Stimulated activated CD4-positive, alpha-beta T cell treated with anti-CD3 and anti-CD28 coated beads, Interleukin-1b, Interleukin-23, amount 100 ng/mL, for 4 hours (primary cell): ENCODE data around the gene SMIM23.

Source experiments
- DNase-seq, 2 donors: peaks; one replicate each; pipeline ENCODE4 v3.0.0-alpha.2; 2020; ENCODE audit warnings: low read depth in 2 of 2

The SMIM23 gene

DNA sequence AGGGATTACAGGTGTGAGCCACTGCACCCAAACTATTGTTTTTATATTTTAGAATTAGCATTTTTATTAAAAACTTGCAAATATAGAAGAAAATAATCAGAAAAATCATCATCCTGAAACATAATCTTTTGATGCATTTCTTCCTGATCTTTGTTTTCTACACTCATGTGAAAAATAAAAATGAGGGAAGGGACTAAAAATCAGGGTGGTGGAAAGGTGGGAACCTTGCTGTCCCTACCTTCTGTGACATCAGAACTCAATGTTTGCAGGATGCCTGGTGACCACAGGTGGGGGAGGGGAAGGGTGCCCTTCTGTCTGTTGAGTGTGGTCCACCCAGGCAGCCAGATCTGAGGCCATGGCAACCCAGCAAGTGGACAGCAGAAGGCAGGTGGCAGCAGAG, at the start of gene SMIM23:
TSS of gene SMIM23 (plus strand) at position 301 of the 400 bp plus-strand sequence. CDS start at position 356, 55 bp downstream.
- DNase-seq: no peak

GRCh38 chr5:171736976-171737891, 48.4 kb upstream of the SMIM23 start:
- DNase-seq: no peak

- no peak for DNase-seq
Measured at GRCh38 chr5:171738501-171738900, 47.1 kb upstream of the SMIM23 start.

- DNase-seq: no peak
Measured at GRCh38 chr5:171739271-171739670, 46.3 kb upstream of the SMIM23 start.

- DNase-seq: no peak
Measured at GRCh38 chr5:171743436-171744076, 42.1 kb upstream of the SMIM23 start.

DNA sequence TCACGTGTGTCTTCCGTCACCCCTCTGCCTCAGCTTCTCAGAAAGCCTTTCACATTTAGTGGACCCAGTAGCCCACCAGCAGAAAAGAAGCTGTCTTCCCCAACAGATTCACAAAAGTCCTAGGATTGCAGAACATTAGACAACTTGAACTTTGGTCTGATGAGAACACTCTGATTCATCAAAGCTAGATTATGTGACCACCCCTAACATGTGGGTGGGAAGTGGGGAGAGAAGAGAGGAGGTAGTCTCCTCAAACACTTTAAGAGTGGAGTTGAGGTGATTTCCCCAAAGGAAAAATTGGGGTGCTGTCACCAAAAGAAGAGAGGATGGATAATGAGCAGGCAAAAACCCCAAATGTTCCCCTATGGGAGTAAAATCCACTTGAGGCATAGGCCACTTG, 41.4 kb upstream of the SMIM23 start:
- DNase-seq: no peak

DNA sequence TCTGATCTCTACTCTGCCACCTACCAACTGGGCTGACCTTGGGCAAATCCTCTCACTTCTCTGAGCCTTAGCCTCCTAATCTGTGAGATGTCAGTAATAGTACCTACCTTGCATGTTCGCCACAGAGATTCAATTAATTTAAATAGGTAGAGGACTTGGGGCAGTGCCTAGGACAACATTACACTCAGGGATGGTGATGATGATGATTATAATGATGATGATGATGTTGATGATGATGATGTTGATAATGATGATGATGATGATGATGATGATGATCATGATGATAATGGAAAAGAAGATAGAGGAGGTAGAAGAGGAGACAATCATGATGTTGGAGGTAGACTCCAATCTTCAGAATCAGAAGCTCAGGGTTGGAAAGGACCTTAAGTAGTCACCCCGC, 40.7 kb upstream of the SMIM23 start:
- DNase-seq: no peak

DNA sequence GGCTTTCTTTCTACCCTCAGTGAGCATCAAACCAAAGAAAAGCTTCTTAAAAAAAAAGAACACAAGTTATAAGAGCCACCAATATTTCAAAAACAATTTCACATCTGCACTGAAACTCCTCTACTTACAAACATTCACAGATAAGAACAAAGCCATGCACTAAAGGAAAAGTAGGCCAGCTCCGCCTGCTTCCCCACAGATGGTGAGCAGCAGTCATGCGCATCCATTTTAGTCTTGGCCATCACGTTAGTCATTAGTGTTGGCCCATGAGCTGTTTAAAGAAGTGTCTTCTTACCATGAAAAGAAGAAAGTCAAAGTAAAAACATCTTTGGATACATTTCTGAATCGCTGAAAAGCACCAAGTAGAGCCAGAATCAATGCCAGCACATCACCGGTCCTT, 40.0 kb upstream of the SMIM23 start:
- no peak for DNase-seq

DNA sequence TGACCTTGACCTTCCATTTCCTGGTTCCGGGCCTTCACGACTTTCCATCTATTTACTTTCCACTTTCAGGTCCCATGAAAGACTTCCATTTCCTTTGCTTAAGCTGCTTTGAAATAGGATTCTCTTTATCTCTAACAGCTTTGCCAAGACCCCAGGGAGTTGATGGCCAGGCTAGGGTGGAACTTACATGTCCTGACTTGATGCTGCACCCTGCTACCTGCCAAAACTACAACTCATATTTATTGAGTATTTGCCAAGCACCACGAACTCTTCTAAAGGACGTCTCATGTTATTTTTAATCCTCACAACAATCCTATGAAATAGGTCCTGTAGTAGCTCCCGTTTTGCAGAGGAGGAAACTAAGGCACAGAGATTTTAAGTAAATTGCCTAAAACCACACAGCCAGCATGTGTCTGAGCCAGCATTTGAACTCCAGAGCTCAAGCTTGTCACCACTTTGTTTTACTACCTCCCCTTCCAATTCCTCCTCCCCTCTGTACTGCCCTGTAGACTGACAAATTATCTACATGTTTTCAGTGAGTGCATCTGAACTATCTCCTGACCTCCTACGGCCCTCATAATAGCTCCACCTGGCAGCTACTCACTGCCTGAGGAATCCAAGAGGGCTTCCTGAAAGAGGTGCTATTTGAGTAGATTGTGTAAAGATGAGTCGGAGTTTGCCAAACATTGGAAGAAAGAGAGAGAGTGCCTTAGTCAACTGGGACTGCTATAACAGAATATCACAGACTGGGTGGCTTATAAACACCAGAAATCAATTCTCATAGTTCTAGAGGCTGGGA, 38.4 kb upstream of the SMIM23 start:
- DNase-seq: no peak

DNA sequence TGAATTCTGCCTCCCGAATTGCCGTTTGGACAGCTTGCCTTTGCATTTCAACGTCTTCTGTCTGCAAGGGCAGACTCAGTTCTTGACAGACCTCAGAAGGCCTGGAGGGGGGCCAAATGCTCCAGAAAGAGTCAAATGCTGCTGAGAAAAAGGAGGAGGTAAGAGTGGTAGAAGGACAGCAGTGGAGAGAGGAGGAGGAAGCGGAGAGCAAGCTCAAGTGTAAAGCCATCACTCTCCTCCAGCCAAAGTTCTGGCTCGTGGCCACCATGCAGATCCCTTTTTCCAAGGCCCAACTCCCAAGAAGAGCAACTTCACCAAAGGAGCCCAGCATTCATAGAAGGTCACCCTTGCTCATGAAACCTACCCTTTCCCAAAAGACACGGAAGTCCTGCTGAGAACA, 36.9 kb upstream of the SMIM23 start:
- DNase-seq: no peak

GRCh38 chr5:171749365-171749764, 36.3 kb upstream of the SMIM23 start:
- DNase-seq: no peak

GRCh38 chr5:171750311-171750788, 35.3 kb upstream of the SMIM23 start:
- no peak for DNase-seq

- no peak for DNase-seq
Measured at GRCh38 chr5:171755354-171755821, 30.2 kb upstream of the SMIM23 start.

DNA sequence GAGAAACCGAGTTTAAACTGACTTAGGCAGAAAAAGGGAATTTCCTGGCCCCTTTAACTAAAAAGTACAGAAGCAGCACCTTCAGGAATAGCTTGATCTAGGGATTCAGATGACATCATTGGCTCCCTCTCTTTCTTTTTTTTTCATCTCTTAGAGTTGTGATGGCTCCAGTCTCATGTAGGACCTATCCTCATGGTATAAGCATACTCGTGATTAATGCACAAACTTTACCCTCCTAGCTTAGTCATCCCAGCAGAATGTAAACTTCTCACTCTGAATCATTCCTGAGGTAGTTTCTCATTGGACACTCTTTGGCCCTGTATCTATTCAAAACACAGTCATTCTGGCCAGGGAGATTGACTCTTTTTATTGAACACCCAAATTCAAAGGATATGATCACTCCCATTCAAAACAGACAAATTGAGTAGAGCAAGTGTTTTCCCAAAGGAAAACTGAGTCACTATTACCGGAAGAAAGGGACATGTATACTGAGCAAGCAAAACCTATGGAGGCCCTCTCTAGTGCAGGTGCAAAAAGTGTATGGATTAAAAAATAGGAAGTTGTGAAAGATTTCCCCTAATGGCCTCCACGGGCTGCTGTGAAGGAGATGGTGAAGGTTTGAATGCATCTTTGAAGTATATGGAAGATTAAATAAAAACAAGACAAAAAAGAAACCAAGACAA, 27.6 kb upstream of the SMIM23 start:
- no peak for DNase-seq

DNA sequence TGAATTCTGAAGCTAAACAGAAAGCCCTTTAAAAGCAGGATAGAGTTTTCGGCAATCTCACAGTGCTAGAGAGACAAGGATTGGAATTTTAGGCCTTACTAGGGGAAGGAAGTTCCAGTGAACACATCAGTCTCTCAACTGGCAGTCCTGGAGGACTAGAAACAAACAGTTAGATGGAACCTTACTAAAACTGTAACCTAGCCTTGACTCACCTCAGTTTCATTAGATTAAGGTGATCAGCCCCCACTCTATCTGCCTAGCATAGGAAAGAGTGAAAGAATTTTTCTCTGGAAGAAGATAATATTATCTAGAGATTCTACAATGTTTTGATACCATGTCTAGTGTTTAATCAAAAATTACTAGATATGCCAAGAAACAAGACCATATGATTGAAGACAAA, 25.8 kb upstream of the SMIM23 start:
- no peak for DNase-seq

- DNase-seq: no peak
Measured at GRCh38 chr5:171762021-171762608, 23.5 kb upstream of the SMIM23 start.

GRCh38 chr5:171762903-171763302, 22.7 kb upstream of the SMIM23 start:
- no peak for DNase-seq

DNA sequence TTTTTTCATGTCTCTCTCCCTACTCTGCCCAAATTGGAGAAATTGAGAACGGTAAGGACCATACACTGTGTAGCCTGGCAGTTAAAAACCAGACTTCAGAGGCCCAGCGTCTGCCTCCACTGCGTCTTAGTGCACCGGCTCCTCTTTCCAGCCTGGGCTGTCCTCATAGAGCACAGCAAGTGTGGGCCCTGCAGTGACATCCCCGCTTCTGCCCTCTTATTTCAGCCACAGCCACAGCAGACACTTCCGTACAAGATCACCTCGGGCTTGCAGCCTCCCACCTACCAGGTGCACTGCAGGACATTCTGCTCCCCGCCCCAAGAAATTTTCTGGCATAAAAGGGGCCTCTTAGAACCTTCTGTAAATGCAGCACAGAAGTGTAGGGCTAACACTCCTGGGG, 21.4 kb upstream of the SMIM23 start:
- no peak for DNase-seq

DNA sequence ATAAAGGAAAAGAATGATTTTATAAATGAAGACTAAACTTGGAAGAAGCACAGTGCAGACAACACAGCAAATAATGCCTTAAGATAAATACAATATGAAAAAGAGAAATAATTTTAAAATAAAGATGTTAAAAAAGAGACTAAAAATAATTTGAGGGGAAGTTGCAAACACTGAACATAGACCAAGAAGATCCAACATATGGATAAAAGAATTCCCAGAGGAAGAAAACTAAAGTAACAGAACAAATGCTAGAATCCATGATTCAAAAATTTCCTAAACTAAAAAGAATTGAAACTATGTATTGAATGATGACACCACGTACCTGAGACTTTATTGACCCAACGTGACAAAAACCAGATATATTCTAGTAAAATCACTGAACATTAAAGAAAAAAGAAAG, 18.7 kb upstream of the SMIM23 start:
- DNase-seq: no peak

GRCh38 chr5:171770153-171770552, 15.5 kb upstream of the SMIM23 start:
- DNase-seq: no peak

DNA sequence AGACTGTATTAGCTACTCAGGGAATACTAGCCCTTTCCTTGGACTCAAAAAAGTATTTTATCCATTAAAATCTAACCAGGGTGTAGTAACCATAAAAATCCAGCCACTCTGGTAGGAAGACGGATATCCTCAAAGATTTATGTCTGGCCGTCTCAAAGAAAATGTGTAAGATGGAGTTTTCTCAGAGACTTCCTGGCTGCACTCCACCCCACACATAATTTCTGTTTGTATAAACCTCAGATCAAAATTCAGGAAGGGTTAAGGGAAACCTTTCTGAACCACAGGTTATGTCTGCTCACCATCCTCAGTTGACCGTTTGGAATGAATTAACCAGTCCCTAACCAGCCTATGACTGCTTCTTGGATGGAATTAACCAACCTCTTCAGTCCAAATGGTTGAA, 13.8 kb upstream of the SMIM23 start:
- no peak for DNase-seq
